Hematopoietic multipotent progenitor cell (in vitro differentiated cells): ENCODE results near the gene FN1. TPM values are rescaled to one million over a fixed set of nuclear protein-coding genes. Genes with fewer than 3 reads are reported as not detected.
A peak's percentile ranks its signal among the peaks of the same experiment; 100 is the strongest.

Experiments used
- DNase-seq, 3 donors: peaks; one replicate each; pipeline ENCODE4 v3.0.0-alpha.2; 2011 to 2015; ENCODE audit warnings: low read depth in 2 of 3, low spot score in 2 of 3
- total RNA-seq: library from RNA; depleted of rRNA; stranded (reverse); fragments of >200 nt; gene quantifications from one replicate; pipeline ENCODE4 v1.2.3, GENCODE V29; 2012

The FN1 gene
- total RNA-seq: 0.54 TPM

GRCh38 chr2:215435870-215436704, at the start of gene FN1:
Gene FN1, minus strand, starts transcription at chr2:215436068. Its CDS starts 266 bp downstream, at chr2:215435802.
- DNase-seq: peak in 2 of 3 donors; percentile 67 to 78

DNA sequence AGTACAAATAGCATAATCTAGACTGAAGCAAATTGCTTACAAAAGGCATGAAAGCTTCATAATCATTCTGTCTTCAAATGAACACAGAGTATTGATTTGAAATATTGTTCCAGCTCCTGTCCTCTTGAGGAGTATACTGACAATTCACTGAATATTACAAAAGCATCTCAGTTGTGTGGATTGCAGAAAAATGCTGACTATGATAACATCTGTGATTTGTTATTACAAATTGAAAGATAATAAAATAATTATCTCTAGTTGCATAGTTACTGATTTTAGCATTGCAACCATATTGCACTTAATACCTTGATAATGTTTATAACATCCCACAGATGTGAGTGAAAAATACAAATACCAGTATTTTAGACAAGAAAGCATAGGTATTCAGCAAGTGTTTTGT, 49.2 kb upstream of the FN1 start:
- no peak for DNase-seq

DNA sequence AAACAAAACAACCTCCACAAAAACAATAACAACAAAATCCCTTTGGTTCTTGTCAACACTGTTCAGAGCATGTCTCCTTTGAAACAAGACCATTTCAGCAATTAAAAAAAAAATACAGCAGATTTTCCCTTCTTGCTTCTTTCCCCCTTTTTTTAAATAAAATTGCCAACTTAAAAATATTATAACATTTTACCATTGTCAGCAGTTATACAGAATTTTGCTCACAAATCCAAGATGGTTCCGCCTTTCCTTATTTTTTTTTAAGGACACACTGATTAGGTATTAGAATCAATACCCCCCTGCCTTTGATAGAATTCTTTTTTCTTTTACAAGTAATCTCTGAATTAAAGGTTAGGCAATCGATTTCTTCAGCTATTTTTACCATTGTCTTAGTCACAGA, 48.7 kb upstream of the FN1 start:
- DNase-seq: no peak

GRCh38 chr2:215483431-215483830, 47.6 kb upstream of the FN1 start:
- no peak for DNase-seq

GRCh38 chr2:215479536-215480240, 43.8 kb upstream of the FN1 start:
- DNase-seq: no peak

- no peak for DNase-seq
Observed at GRCh38 chr2:215479121-215479520, 43.3 kb upstream of the FN1 start.

- no peak for DNase-seq
Observed at GRCh38 chr2:215476424-215476823, 40.6 kb upstream of the FN1 start.

GRCh38 chr2:215466097-215466909, 30.4 kb upstream of the FN1 start:
- no peak for DNase-seq

GRCh38 chr2:215465256-215465655, 29.4 kb upstream of the FN1 start:
- no peak for DNase-seq

GRCh38 chr2:215461836-215462532, 26.1 kb upstream of the FN1 start:
- DNase-seq: no peak

DNA sequence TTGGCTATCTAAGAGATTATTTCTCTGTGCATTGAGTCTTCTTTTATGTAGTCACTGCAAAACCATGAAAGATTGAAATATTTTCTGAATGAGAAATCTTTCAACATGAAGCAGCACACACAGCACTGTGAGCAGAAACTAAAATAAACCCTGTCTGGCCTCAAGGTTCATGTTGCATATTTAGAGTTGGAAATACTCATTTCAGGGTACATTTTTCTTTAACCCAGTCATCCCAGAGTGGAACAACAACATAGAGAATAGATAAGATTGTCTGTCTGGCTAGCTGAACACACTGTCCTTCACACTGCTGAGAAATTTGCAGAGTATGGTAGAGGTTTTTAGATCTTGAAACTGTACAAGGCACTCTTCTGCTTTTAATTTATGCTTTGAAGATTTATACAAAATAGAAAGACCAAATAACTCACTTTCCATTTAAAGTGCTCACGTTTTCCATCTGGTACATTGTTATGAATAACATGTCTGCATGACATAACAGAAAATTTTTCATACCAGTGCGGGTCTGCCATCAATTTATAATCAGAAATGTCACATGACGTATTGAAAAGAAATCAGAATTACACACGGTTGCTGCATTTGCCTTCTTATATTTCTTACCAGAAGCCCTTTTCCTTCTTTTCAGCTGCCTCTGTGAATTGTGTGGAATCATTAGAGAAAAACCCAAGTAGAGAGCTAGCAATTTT, 25.0 kb upstream of the FN1 start:
- DNase-seq: no peak

- no peak for DNase-seq
Observed at GRCh38 chr2:215455958-215456357, 20.1 kb upstream of the FN1 start.

- peak in 1 of 3 donors; percentile 50 for DNase-seq
Observed at GRCh38 chr2:215454519-215455246, 18.8 kb upstream of the FN1 start.

GRCh38 chr2:215452725-215453124, 16.9 kb upstream of the FN1 start:
- DNase-seq: no peak

- DNase-seq: no peak
Observed at GRCh38 chr2:215451012-215451756, 15.3 kb upstream of the FN1 start.

GRCh38 chr2:215450188-215451011, 14.5 kb upstream of the FN1 start:
- no peak for DNase-seq

DNA sequence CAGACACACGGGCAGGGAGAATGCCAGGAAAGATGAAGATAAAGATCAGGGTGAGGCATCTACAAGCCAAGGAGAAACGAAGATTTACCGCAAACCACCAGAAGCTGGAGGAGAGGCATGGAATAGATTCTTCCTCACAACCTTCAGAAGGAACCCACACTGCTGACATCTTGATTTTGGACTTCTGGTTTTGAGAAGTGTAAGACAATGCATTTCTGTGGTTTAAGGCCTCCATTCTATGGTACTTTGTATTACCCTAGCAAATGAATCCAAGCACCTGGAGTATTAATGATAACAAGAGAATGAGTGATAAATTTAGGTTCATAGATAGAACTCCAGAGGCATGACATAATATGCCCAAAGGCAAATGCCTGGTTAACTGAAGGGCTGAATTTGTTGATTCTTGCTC, 11.8 kb upstream of the FN1 start:
- DNase-seq: no peak

- no peak for DNase-seq
Observed at GRCh38 chr2:215447056-215447455, 11.2 kb upstream of the FN1 start.
